ENCODE measurements around the gene PC. TPM values are rescaled to one million over a fixed set of nuclear protein-coding genes. Genes with fewer than 3 reads are reported as not detected.

The PC gene
- total and polyA plus RNA-seq, 2 experiments from 2014 or later, result 18.3 to 21.7 TPM

GRCh38 chr11:66820381-66820780, 137.8 kb downstream of the PC start:
- H3K9me2 ChIP-seq (ENCODE audit: insufficient read depth), result no peaks in the 10 kb centered on the region
- Mint-ChIP-seq H3K27ac (no peak overlapping the region), H3K4me1 (no peaks in the 10 kb centered on the region), H3K4me3 (no peak overlapping the region), H3K9me3 (no peaks in the 10 kb centered on the region), H3K27me3 (ENCODE audit: insufficient read depth, low read depth, poor library complexity) (no peaks in the 10 kb centered on the region), H3K36me3 (ENCODE audit: low read depth) (no peaks in the 10 kb centered on the region)
- TF ChIP-seq POLR2AphosphoS5 (IDR thresholded peaks at IDR 0.05; ENCODE audit: low read depth), result no peak
- TF ChIP-seq EZH2phosphoT487 (IDR thresholded peaks at IDR 0.05; ENCODE audit: unreplicated experiment), result no peak
- TF ChIP-seq CREB1 (CRISPR knock-in tag; IDR thresholded peaks at IDR 0.05; ENCODE audit: low read depth), result no peak
- TF ChIP-seq ZNF114 (CRISPR knock-in tag; IDR thresholded peaks at IDR 0.05), result no peak
- TF ChIP-seq ZNF331 (CRISPR knock-in tag; IDR thresholded peaks at IDR 0.05; ENCODE audit: low read depth), result no peak
- TF ChIP-seq NANOG (IDR thresholded peaks at IDR 0.05; ENCODE audit: borderline replicate concordance), result no peak
- TF ChIP-seq EZH2 (IDR thresholded peaks at IDR 0.05; ENCODE audit: low read depth, unreplicated experiment), result no peak
- no peak for TF ChIP-seq ETS1 (IDR thresholded peaks at IDR 0.05)
- TF ChIP-seq CTCF (conservative IDR thresholded peaks at IDR 0.05; ENCODE audit: low read depth in 2 of 2), result no peak
- TF ChIP-seq STAT1 (IDR thresholded peaks at IDR 0.05; ENCODE audit: unreplicated experiment), result no peak
- no peak for ATAC-seq
- no peaks in the 10 kb centered on the region for H3K36me3 ChIP-seq (ENCODE audit: insufficient read depth)
- no peaks in the 10 kb centered on the region for H3K79me2 ChIP-seq (replicated peaks; ENCODE audit: insufficient read depth)
- no peak overlapping the region for H3K4me2 ChIP-seq
- H3K27me3 ChIP-seq (ENCODE audit: insufficient read depth), result no peaks in the 10 kb centered on the region
- H3K4me1 ChIP-seq (ENCODE audit: insufficient read depth), result no peaks in the 10 kb centered on the region
- DNase-seq (ENCODE audit: low spot score), result no peak
- H3K4me3 ChIP-seq, result no peak overlapping the region
- H4K20me1 ChIP-seq (replicated peaks; ENCODE audit: insufficient read depth), result no peaks in the 10 kb centered on the region
- H2AFZ ChIP-seq, result no peak overlapping the region
- H3F3A ChIP-seq (replicated peaks; ENCODE audit: low read depth), result no peaks in the 10 kb centered on the region
- no peak overlapping the region for H3K27ac ChIP-seq (ENCODE audit: low read depth)

GRCh38 chr11:66818231-66818955, 139.8 kb downstream of the PC start:
- Histone ChIP-seq H3K9me2 (ENCODE audit: insufficient read depth) (no peaks in the 10 kb centered on the region), H3K4me1 (ENCODE audit: insufficient read depth) (no peaks in the 10 kb centered on the region), H3K36me3 (ENCODE audit: insufficient read depth) (no peaks in the 10 kb centered on the region), H3F3A (replicated peaks; ENCODE audit: low read depth) (no peaks in the 10 kb centered on the region), H4K20me1 (replicated peaks; ENCODE audit: insufficient read depth) (no peaks in the 10 kb centered on the region), H2AFZ (no peak overlapping the region), H3K79me2 (replicated peaks; ENCODE audit: insufficient read depth) (no peaks in the 10 kb centered on the region), H3K4me2 (no peak overlapping the region), H3K27me3 (ENCODE audit: insufficient read depth) (no peaks in the 10 kb centered on the region), H3K27ac (ENCODE audit: low read depth) (no peak overlapping the region), H3K4me3 (no peak overlapping the region)
- no peak overlapping the region for H3K27ac Mint-ChIP-seq
- H3K4me3 Mint-ChIP-seq, result no peak overlapping the region
- DNase-seq (ENCODE audit: low spot score) (no peak), ATAC-seq (no peak)
- no peaks in the 10 kb centered on the region for H3K4me1 Mint-ChIP-seq
- H3K36me3 Mint-ChIP-seq (ENCODE audit: low read depth), result no peaks in the 10 kb centered on the region
- no peaks in the 10 kb centered on the region for H3K27me3 Mint-ChIP-seq (ENCODE audit: insufficient read depth, low read depth, poor library complexity)
- no peaks in the 10 kb centered on the region for H3K9me3 Mint-ChIP-seq
- TF ChIP-seq ETS1 (IDR thresholded peaks at IDR 0.05), result no peak
- no peak for TF ChIP-seq CREB1 (CRISPR knock-in tag; IDR thresholded peaks at IDR 0.05; ENCODE audit: low read depth)
- TF ChIP-seq POLR2AphosphoS5 (IDR thresholded peaks at IDR 0.05; ENCODE audit: low read depth), result no peak
- no peak for TF ChIP-seq ZNF114 (CRISPR knock-in tag; IDR thresholded peaks at IDR 0.05)
- TF ChIP-seq ZNF462 (CRISPR knock-in tag; IDR thresholded peaks at IDR 0.05), result no peak
- TF ChIP-seq NANOG (IDR thresholded peaks at IDR 0.05; ENCODE audit: borderline replicate concordance), result no peak
